Gastroesophageal sphincter (tissue), 4 donors: ENCODE data around the gene ERCC5. TPM values are rescaled to one million over a fixed set of nuclear protein-coding genes. Genes with fewer than 3 reads are reported as not detected.

Experiments
- ATAC-seq: fragments of 150-250 bp; one replicate; pipeline ENCODE4 v1.9.1; 2016; ENCODE audit warnings: mild to moderate bottlenecking, moderate library complexity
- H3K27ac ChIP-seq, 4 donors: fragments of 200-600 bp; sonication (generic) in 3 of 4; 1 replicate in 3 of 4; 2 replicates in 1 of 4; pipeline ENCODE4 v1.5.1; 2016 to 2019
- H3K27me3 ChIP-seq: fragments of 200-600 bp; sonication (generic); one replicate; pipeline ENCODE4 v1.5.1; 2019
- H3K36me3 ChIP-seq, 2 donors: fragments of 200-600 bp; sonication (generic); one replicate each; pipeline ENCODE4 v1.5.1; 2019; ENCODE audit warnings: control low read depth in 1 of 2
- H3K4me1 ChIP-seq, 3 donors: fragments of 200-600 bp; sonication (generic); 1 replicate in 2 of 3; 2 replicates in 1 of 3; pipeline ENCODE4 v1.5.1; 2016 to 2019; ENCODE audit warnings: control low read depth in 2 of 3
- H3K4me3 ChIP-seq, 2 donors: fragments of 200-600 bp; sonication (generic); one replicate each; pipeline ENCODE4 v1.5.1; 2019; ENCODE audit warnings: mild to moderate bottlenecking in 1 of 2, moderate library complexity in 1 of 2
- H3K9me3 ChIP-seq, 3 donors: fragments of 200-600 bp; sonication (generic); one replicate each; pipeline ENCODE4 v1.5.1; 2017 to 2019; ENCODE audit warnings: control low read depth in 2 of 3
- EP300 ChIP-seq: sonication (generic); formaldehyde crosslinking; IDR thresholded peaks from one replicate; pipeline ENCODE4 v1.6.1; 2017; ENCODE audit warnings: antibody characterized with exemption, mild to moderate bottlenecking
- POLR2A ChIP-seq, 2 donors: fragments of 450-650 bp; IDR thresholded peaks; one replicate each; pipeline ENCODE4 v1.6.1; 2017; ENCODE audit warnings: antibody characterized with exemption in 2 of 2, mild to moderate bottlenecking in 2 of 2, moderate library complexity in 1 of 2
- POLR2AphosphoS5 ChIP-seq: sonication (generic); formaldehyde crosslinking; IDR thresholded peaks from one replicate; pipeline ENCODE4 v1.6.1; 2017; ENCODE audit warnings: antibody characterized with exemption
- WGBS, 2 donors: methylation state at CpG; one replicate each; pipeline ENCODE4 v1.1.5; 2018; ENCODE audit warnings: low coverage in 1 of 2; 5-methylcytosine and 5-hydroxymethylcytosine counted together
- total RNA-seq, 4 donors: library from RNA; depleted of rRNA; stranded (reverse); fragments of >200 nt; gene quantifications; one replicate each; pipeline ENCODE4 v1.1.0, GENCODE V29; 2016
- TF ChIP-seq, protein P1 (sequence below), 4 experiments: fragments of 200-600 bp in 2 of 4; fragments of 450-650 bp in 2 of 4; sonication (generic) in 1 of 4; IDR thresholded peaks; one replicate each; pipeline ENCODE4 v1.5.1; 2017 to 2019; ENCODE audit warnings: antibody characterized with exemption in 4 of 4, mild to moderate bottlenecking in 2 of 4, moderate library complexity in 2 of 4

Gene ERCC5
- total RNA-seq, 4 donors from 2014 or later: 57.5 to 75.6 (median 65.2) TPM

DNA sequence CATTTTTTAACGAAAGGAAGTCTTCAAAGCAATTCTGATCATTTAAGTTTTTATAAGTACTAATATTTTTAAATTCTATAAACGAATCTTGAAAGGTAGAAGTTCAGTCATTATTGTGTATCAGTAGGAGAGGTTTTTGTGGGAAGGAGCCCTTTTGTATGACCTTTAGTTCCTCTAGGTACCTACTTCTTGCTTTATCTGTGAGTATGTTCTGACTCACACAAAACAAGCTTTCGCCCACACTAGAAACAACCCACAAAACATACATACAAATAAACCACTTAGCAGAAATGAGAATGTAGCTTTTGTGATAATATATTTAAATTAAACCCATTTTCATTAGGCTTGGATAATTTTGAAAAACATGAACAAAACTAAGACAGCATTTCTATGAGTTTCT is 27.8 kb downstream of the ERCC5 start:
- Histone ChIP-seq H3K9me3 (no peaks in the 10 kb centered on the region), H3K36me3 (peaks cover 0 to 71% of the 10 kb centered on the region in 2 donors), H3K27ac (no peak overlapping the region), H3K4me1 (peaks cover 0 to 11% (median 0%) of the 10 kb centered on the region in 3 donors), H3K27me3 (no peaks in the 10 kb centered on the region), H3K4me3 (no peak overlapping the region)
- WGBS, 2 donors: 57 to 88% methylated on average over 1 to 3 of the region's 3 CpGs
- TF ChIP-seq POLR2AphosphoS5 (no peak), POLR2A (IDR thresholded peaks at IDR 0.05) (no peak), EP300 (no peak)
- TF ChIP-seq, protein P1, sequence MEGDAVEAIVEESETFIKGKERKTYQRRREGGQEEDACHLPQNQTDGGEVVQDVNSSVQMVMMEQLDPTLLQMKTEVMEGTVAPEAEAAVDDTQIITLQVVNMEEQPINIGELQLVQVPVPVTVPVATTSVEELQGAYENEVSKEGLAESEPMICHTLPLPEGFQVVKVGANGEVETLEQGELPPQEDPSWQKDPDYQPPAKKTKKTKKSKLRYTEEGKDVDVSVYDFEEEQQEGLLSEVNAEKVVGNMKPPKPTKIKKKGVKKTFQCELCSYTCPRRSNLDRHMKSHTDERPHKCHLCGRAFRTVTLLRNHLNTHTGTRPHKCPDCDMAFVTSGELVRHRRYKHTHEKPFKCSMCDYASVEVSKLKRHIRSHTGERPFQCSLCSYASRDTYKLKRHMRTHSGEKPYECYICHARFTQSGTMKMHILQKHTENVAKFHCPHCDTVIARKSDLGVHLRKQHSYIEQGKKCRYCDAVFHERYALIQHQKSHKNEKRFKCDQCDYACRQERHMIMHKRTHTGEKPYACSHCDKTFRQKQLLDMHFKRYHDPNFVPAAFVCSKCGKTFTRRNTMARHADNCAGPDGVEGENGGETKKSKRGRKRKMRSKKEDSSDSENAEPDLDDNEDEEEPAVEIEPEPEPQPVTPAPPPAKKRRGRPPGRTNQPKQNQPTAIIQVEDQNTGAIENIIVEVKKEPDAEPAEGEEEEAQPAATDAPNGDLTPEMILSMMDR (IDR thresholded peaks at IDR 0.05): no peak
- no peak for ATAC-seq

DNA sequence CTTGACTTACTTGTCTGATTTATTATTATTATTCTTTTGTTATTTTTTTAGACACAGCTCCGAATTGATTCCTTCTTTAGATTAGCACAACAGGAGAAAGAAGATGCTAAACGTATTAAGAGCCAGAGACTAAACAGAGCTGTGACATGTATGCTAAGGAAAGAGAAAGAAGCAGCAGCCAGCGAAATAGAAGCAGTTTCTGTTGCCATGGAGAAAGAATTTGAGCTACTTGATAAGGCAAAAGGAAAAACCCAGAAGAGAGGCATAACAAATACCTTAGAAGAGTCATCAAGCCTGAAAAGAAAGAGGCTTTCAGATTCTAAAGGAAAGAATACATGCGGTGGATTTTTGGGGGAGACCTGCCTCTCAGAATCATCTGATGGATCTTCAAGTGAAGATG is 29.4 kb downstream of the ERCC5 start:
- 75 to 88% methylated on average over 4 of the region's 4 CpGs for WGBS, 2 donors
- ATAC-seq: no peak
- Histone ChIP-seq H3K27me3 (no peaks in the 10 kb centered on the region), H3K4me1 (peaks cover 0 to 10% (median 0%) of the 10 kb centered on the region in 3 donors), H3K36me3 (peaks cover 0 to 61% of the 10 kb centered on the region in 2 donors), H3K27ac (no peak overlapping the region), H3K4me3 (no peak overlapping the region), H3K9me3 (no peaks in the 10 kb centered on the region)
- TF ChIP-seq POLR2A (IDR thresholded peaks at IDR 0.05): no peak
- TF ChIP-seq EP300: no peak
- TF ChIP-seq POLR2AphosphoS5: no peak
- TF ChIP-seq, protein P1 (IDR thresholded peaks at IDR 0.05): no peak

- peaks cover 0 to 63% of the 10 kb centered on the region in 2 donors for H3K36me3 ChIP-seq
- no peak overlapping the region for H3K27ac ChIP-seq
- no peaks in the 10 kb centered on the region for H3K4me1 ChIP-seq
- no peaks in the 10 kb centered on the region for H3K9me3 ChIP-seq
- H3K27me3 ChIP-seq: no peaks in the 10 kb centered on the region
- WGBS, 2 donors: 92% methylated on average over 1 of the region's 1 CpG; no CpG with 5 or more reads in 1 of the 2 donors
- ATAC-seq: no peak
- no peak overlapping the region for H3K4me3 ChIP-seq
- no peak for TF ChIP-seq EP300
- TF ChIP-seq, protein P1 (IDR thresholded peaks at IDR 0.05): no peak
- TF ChIP-seq POLR2AphosphoS5: no peak
- no peak for TF ChIP-seq POLR2A (IDR thresholded peaks at IDR 0.05)
Observed at GRCh38 chr13:102877303-102877702, 31.5 kb downstream of the ERCC5 start.

DNA sequence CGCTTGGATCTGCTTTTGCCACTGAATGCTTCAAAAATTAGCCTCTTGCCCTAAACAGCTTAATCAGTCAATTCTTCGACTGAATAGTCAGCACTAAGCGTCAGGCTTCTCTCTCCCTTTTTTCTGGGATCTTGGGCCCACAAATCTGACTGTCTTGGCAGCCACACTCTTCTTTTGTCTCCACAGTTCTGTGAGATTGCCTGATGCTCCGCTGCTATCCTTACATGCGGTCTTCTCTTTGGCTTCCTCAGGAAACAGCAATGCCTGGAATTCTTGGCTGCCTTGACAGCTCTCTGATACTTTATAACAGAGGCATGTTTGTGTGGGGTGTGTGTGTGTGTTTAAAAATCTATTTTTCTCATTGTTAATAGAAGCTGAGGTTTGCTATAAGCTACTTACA is 32.6 kb downstream of the ERCC5 start:
- H3K36me3 ChIP-seq: peaks cover 0 to 59% of the 10 kb centered on the region in 2 donors
- 27 to 51% methylated on average over 5 of the region's 5 CpGs for WGBS, 2 donors
- no peak overlapping the region for H3K4me3 ChIP-seq
- no peaks in the 10 kb centered on the region for H3K9me3 ChIP-seq
- TF ChIP-seq, protein P1 (IDR thresholded peaks at IDR 0.05): no peak
- TF ChIP-seq POLR2AphosphoS5 (no peak), POLR2A (IDR thresholded peaks at IDR 0.05) (no peak)
- no peaks in the 10 kb centered on the region for H3K4me1 ChIP-seq
- ATAC-seq: no peak
- H3K27me3 ChIP-seq: no peaks in the 10 kb centered on the region
- no peak overlapping the region for H3K27ac ChIP-seq

DNA sequence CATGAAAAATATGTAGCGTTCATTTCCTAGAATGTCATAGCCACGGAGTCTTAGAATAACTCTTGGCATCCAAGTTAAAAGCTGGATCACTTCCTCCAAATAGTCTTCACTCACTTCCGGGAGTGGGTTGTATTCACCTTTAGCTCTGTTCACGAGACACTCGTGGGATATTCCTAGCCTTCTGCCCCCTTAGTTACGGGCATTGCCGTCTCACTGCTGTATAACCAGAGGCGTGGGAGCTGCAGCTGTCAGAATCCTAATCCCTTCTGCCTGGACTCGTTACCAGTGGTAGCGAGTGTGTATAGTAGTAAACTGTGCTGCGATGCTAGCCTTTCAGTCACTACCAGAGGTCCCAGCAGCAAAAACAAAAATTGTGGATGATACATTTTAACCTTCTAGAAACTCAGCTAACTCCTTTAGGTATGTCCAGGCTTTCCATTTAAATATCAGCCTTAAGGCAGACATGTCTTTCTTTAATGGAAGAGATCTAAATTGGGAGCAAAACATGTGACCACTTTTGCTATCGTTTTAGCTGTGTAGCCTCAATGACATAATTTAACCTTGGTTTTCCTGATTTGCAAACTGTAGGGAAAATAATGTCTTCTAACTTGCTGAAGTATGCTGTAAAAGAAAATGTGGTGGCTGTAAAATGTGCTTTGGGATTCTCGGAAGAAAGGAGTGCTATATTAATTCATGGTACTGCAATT is 34.1 kb downstream of the ERCC5 start:
- TF ChIP-seq EP300: no peak
- TF ChIP-seq POLR2AphosphoS5: no peak
- TF ChIP-seq, protein P1 (IDR thresholded peaks at IDR 0.05): no peak
- no peak for TF ChIP-seq POLR2A (IDR thresholded peaks at IDR 0.05)
- H3K4me3 ChIP-seq: no peak overlapping the region
- ATAC-seq: no peak
- peaks cover 0 to 46% of the 10 kb centered on the region in 2 donors for H3K36me3 ChIP-seq
- no peak overlapping the region for H3K27ac ChIP-seq
- 65 to 76% methylated on average over 7 to 11 of the region's 13 CpGs for WGBS, 2 donors
- no peaks in the 10 kb centered on the region for H3K27me3 ChIP-seq
- H3K9me3 ChIP-seq: no peaks in the 10 kb centered on the region
- H3K4me1 ChIP-seq: no peaks in the 10 kb centered on the region
